Astrocyte of the cerebellum (primary cell): ENCODE data around the gene MEI1.

Experiments
- DNase-seq: peaks from one replicate; pipeline ENCODE4 v3.0.0-alpha.2; 2011; ENCODE audit warnings: low read depth
- H3K4me3 ChIP-seq: 2 replicates; pipeline ENCODE4 v1.5.1; 2011; ENCODE audit warnings: mild to moderate bottlenecking, low read depth, low read length, moderate library complexity
- in situ Hi-C: cut with HindIII; loops from 2 replicates; pipeline ENCODE4 v1.10.0; 2017; ENCODE audit warnings: low sequenced_read_pairs
- TF ChIP-seq, protein P1 (sequence below): IDR thresholded peaks from 2 replicates; pipeline ENCODE4 v1.5.1; 2012; ENCODE audit warnings: low read length, low read depth, moderate library complexity, mild to moderate bottlenecking; ENCODE audit errors: missing control alignments

MEI1 gene

DNA sequence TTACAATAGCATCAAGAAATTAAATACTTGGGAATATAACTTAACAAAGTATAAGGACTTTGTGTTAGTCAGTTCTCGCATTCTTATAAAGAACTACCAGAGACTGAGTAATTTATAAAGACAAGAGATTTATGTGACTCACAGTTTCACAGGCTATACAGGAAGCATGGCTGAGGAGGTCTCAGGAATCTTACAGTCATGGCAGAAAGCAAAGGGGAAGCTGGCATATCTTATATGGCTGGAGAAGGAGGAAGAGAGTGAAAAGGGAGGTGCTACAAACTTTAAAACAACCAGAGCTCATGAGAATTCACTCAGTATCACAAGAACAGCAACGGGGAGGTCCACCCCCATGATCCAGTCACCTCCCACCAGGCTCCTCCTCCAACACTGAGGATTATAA, 69.1 kb downstream of the MEI1 start:
- DNase-seq, result peak; percentile 9
- H3K4me3 ChIP-seq, result no peak overlapping the region
- TF ChIP-seq, protein P1, sequence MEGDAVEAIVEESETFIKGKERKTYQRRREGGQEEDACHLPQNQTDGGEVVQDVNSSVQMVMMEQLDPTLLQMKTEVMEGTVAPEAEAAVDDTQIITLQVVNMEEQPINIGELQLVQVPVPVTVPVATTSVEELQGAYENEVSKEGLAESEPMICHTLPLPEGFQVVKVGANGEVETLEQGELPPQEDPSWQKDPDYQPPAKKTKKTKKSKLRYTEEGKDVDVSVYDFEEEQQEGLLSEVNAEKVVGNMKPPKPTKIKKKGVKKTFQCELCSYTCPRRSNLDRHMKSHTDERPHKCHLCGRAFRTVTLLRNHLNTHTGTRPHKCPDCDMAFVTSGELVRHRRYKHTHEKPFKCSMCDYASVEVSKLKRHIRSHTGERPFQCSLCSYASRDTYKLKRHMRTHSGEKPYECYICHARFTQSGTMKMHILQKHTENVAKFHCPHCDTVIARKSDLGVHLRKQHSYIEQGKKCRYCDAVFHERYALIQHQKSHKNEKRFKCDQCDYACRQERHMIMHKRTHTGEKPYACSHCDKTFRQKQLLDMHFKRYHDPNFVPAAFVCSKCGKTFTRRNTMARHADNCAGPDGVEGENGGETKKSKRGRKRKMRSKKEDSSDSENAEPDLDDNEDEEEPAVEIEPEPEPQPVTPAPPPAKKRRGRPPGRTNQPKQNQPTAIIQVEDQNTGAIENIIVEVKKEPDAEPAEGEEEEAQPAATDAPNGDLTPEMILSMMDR, result no peak
- in situ Hi-C loops, result no loop called here

DNA sequence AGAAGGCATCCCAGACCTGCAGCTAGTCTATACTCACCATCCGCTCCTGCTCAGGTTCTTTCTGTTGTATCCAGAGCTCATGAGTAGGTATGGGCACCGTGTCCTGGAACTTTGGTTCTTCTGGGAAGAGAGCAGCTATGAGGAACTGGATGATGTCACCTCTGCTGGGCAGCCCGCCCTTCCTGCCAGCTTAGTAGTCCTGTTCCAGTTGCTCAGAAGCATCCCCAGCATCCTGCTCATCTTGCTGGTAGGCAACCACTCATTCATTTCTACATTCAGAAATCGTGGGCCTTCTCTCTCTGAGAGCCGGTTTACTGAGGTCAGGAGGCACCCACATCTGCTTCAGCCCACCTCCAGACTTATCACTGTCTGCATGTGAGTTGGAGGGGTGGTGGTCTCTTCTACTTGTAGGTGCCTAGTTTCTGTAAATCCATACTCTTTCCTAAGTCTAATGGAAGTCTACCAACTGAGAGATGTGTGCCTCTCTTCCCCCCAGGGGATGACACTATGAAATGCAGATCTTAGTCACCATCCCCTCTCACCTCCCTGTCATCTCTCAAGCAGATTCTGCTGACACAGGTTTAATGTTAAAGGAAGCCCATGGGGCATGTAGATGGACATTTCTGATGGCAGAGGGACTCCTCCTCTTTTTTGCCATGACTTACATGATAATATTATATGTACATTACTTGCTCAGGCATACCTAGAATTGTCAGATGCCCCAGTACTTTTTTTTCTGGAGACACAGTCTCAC, 71.6 kb downstream of the MEI1 start:
- TF ChIP-seq, protein P1, result no peak
- H3K4me3 ChIP-seq, result no peak overlapping the region
- no peak for DNase-seq
- in situ Hi-C loops, result no loop called here

DNA sequence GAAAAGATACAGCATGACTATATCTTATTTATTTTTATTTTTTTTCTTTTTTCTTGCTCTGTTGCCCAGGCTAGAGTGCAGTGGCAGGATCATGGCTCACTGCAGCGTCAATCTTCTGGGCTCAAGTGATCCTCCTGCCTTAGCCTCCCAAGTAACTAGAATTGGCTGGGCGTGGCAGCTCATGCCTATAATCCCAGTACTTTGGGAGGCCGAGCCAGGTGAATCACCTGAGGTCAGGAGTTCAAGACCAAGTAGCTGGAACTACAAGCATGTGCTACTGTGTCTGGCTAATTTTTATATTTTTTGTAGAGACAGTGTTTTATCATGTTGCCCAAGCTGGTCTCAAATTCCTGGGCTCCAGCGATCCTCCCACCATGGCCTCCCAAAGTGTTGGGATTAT, 72.9 kb downstream of the MEI1 start:
- DNase-seq, result no peak
- TF ChIP-seq, protein P1, result no peak
- no peak overlapping the region for H3K4me3 ChIP-seq
- in situ Hi-C loops, result no loop called here

DNA sequence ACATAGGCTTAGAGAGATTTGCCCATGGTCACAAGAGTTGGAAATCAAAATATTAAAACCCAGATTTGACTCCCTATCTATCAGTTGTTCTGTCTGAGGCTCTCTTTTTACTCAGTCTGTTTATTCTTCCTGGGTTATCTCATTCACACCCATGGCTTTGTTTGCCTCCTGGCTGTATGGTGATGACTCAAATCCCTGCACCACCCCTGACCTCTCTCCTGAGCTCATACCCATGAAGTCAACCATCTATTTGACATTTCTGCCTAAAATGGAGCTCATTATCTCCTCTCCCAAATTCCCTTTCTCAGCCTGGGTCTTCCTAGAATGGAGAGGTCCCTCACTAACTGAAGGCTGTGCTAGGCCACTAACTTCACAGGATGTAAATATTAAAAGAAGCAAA, 73.3 kb downstream of the MEI1 start:
- no peak for DNase-seq
- no peak overlapping the region for H3K4me3 ChIP-seq
- in situ Hi-C loops, result no loop called here
- TF ChIP-seq, protein P1, result no peak

DNA sequence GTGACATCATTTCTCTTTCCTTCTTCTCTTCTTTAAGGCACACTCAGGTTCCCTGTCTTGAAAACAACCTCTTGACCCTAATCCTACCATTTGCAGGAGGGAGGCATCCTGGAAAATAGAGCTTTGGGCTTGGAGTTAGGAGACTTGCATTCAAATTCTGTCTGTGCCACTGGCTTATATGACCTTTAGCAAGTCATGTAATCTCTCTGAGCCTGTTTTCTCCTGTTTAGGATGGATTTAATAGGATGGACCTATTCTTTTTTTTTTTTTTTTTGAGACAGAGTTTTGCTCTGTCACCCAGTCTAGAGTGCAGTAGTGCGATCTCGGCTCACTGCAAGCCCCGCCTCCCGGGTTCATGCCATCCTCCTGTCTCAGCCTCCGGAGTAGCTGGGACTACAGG, 76.0 kb downstream of the MEI1 start:
- TF ChIP-seq, protein P1, result no peak
- no peak for DNase-seq
- in situ Hi-C loops, result loop anchor here (5.0 kb wide), 1 partner anchor 33 kb away; no protein-coding TSS in a partner anchor
- no peak overlapping the region for H3K4me3 ChIP-seq

DNA sequence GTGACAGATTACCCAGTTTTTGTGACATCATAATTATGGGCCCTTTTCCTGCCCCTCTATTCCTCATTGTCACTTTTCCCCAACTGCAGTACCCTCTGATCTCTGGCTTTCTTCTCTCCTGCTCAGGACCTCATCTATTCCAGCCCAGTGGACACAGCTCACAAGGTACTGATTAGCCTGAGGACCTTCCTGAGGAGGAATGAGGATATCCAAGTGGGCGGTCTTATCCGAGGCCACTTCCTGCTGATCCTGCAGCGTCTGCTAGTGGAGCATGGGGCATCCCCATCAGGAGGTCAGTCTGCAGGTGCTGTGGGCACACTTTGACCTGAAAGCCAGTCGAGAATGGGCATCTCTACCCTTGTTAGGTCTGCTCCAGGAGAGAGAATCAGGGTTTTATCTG, 76.7 kb downstream of the MEI1 start:
- TF ChIP-seq, protein P1, result no peak
- in situ Hi-C loops, result loop anchor here (5.0 kb wide), 1 partner anchor 34 kb away; no protein-coding TSS in a partner anchor
- H3K4me3 ChIP-seq, result no peak overlapping the region
- no peak for DNase-seq
